HTR-8/SVneo (cell line): ENCODE data around the gene ZNF500.

Source experiments
- DNase-seq: peaks from one replicate; pipeline ENCODE4 v3.0.0; 2011; ENCODE audit warnings: low spot score, mixed read lengths; ENCODE audit not compliant: insufficient read length
- FAIRE-seq: peaks from 2 replicates; lab custom pipeline; 2011; peaks lifted over from hg19 to GRCh38; lab: Jason Lieb, UNC

Gene ZNF500

GRCh38 chr16:4766875-4767628, at the start of gene ZNF500:
Gene ZNF500 (minus strand): TSS chr16:4767162. CDS start chr16:4765978, 1,184 bp downstream.
- peak; percentile 99 for FAIRE-seq
- peak; percentile 98 for DNase-seq

GRCh38 chr16:4814542-4815173, 47.7 kb upstream of the ZNF500 start:
- no peak for FAIRE-seq
- DNase-seq: no peak

GRCh38 chr16:4814046-4814445, 47.1 kb upstream of the ZNF500 start:
- FAIRE-seq: no peak
- no peak for DNase-seq

- FAIRE-seq (no peak), DNase-seq (no peak)
Observed at GRCh38 chr16:4813251-4814003, 46.5 kb upstream of the ZNF500 start.

GRCh38 chr16:4811773-4812172, 44.8 kb upstream of the ZNF500 start:
- FAIRE-seq (no peak), DNase-seq (no peak)

GRCh38 chr16:4811242-4811641, 44.3 kb upstream of the ZNF500 start:
- DNase-seq (no peak), FAIRE-seq (no peak)

- DNase-seq (no peak), FAIRE-seq (no peak)
Observed at GRCh38 chr16:4806280-4806679, 39.3 kb upstream of the ZNF500 start.

GRCh38 chr16:4805231-4805630, 38.3 kb upstream of the ZNF500 start:
- FAIRE-seq (no peak), DNase-seq (no peak)

GRCh38 chr16:4803898-4804762, 37.2 kb upstream of the ZNF500 start:
- DNase-seq (no peak), FAIRE-seq (no peak)

GRCh38 chr16:4803401-4803844, 36.5 kb upstream of the ZNF500 start:
- FAIRE-seq: no peak
- no peak for DNase-seq

GRCh38 chr16:4802659-4803287, 35.8 kb upstream of the ZNF500 start:
- peak; percentile 98 for DNase-seq
- FAIRE-seq: peak; percentile 89

GRCh38 chr16:4801962-4802658, 35.1 kb upstream of the ZNF500 start, which contains the start of gene ROGDI:
Gene ROGDI (minus strand): TSS chr16:4802633. CDS start chr16:4802571, 62 bp downstream.
- FAIRE-seq (no peak), DNase-seq (peak; percentile 65)

GRCh38 chr16:4801051-4801961, 34.3 kb upstream of the ZNF500 start:
- FAIRE-seq: no peak
- no peak for DNase-seq

GRCh38 chr16:4800290-4801041, 33.5 kb upstream of the ZNF500 start:
- no peak for DNase-seq
- FAIRE-seq: no peak

- DNase-seq (no peak), FAIRE-seq (no peak)
Observed at GRCh38 chr16:4799171-4799855, 32.4 kb upstream of the ZNF500 start.

- no peak for FAIRE-seq
- DNase-seq: no peak
Observed at GRCh38 chr16:4798456-4798855, 31.5 kb upstream of the ZNF500 start.

GRCh38 chr16:4797805-4798252, 30.9 kb upstream of the ZNF500 start:
- no peak for FAIRE-seq

More at GRCh38 chr16:4797805-4798252, 30.9 kb upstream of the ZNF500 start:
- no peak for DNase-seq
